Keratinocyte (primary cell): ENCODE measurements around the gene UFM1. TPM values are rescaled to one million over a fixed set of nuclear protein-coding genes. Genes with fewer than 3 reads are reported as not detected.
A peak's percentile ranks its signal among the peaks of the same experiment; 100 is the strongest.

Experiments
- DNase-seq: peaks from one replicate; pipeline ENCODE4 v3.0.0-alpha.2; 2011; ENCODE audit warnings: low read depth, missing footprints, low spot score
- FAIRE-seq: peaks from 2 replicates; lab custom pipeline; 2011; peaks lifted over from hg19 to GRCh38; lab: Jason Lieb, UNC
- H2AFZ ChIP-seq: 2 replicates; pipeline ENCODE4 v1.6.0; 2012; ENCODE audit warnings: low read length, control low read depth, inconsistent platforms; ENCODE audit not compliant: control insufficient read depth
- H3K27ac ChIP-seq: 2 replicates; pipeline ENCODE4 v1.5.1; 2011; ENCODE audit warnings: low read length; ENCODE audit not compliant: control insufficient read depth, insufficient read depth
- H3K27me3 ChIP-seq: 3 replicates; pipeline ENCODE4 v1.6.0; 2011; ENCODE audit warnings: low read length; ENCODE audit not compliant: control insufficient read depth, insufficient read depth; ENCODE audit errors: extremely low read depth
- H3K36me3 ChIP-seq, 2 experiments: 2 replicates in 1 of 2; 3 replicates in 1 of 2; pipeline ENCODE4 v1.5.1; 2011; ENCODE audit warnings: low read length in 2 of 2, mild to moderate bottlenecking in 1 of 2; ENCODE audit not compliant: control insufficient read depth in 2 of 2, insufficient read depth in 2 of 2; ENCODE audit errors: extremely low read depth in 1 of 2
- H3K4me1 ChIP-seq: 3 replicates; pipeline ENCODE4 v1.5.1; 2011; ENCODE audit warnings: low read length; ENCODE audit not compliant: control insufficient read depth, insufficient read depth; ENCODE audit errors: extremely low read depth
- H3K4me2 ChIP-seq: 3 replicates; pipeline ENCODE4 v1.6.0; 2011; ENCODE audit warnings: low read depth, low read length; ENCODE audit not compliant: control insufficient read depth, insufficient read depth; ENCODE audit errors: extremely low read depth
- H3K4me3 ChIP-seq, 3 experiments: fragments of 200-600 bp in 1 of 3; sonication (generic) in 1 of 3; 2 replicates in 2 of 3; 3 replicates in 1 of 3; pipeline ENCODE4 v1.5.1; 2011 to 2016; ENCODE audit warnings: low read length in 3 of 3, mild to moderate bottlenecking in 3 of 3, control low read depth in 2 of 3, inconsistent platforms in 1 of 3, low read depth in 1 of 3, mixed read lengths in 1 of 3, mixed run types in 1 of 3, moderate library complexity in 1 of 3; ENCODE audit not compliant: control insufficient read depth in 2 of 3, insufficient read depth in 2 of 3; ENCODE audit errors: extremely low read depth in 1 of 3
- H3K79me2 ChIP-seq: 2 replicates; pipeline ENCODE4 v1.6.0; 2012; ENCODE audit warnings: low read length; ENCODE audit not compliant: control insufficient read depth, insufficient read depth
- H3K9ac ChIP-seq: 3 replicates; pipeline ENCODE4 v1.6.0; 2011; ENCODE audit warnings: low read length; ENCODE audit not compliant: control insufficient read depth, insufficient read depth; ENCODE audit errors: extremely low read depth
- H3K9me1 ChIP-seq: 3 replicates; pipeline ENCODE4 v1.6.0; 2011; ENCODE audit warnings: low read length; ENCODE audit not compliant: control insufficient read depth, insufficient read depth; ENCODE audit errors: extremely low read depth
- H3K9me3 ChIP-seq: 2 replicates; pipeline ENCODE4 v1.5.1; 2012; ENCODE audit warnings: low read depth, low read length; ENCODE audit not compliant: control insufficient read depth
- H4K20me1 ChIP-seq: 3 replicates; pipeline ENCODE4 v1.6.0; 2011; ENCODE audit warnings: low read length; ENCODE audit not compliant: control insufficient read depth, insufficient read depth; ENCODE audit errors: extremely low read depth
- CTCF ChIP-seq, 3 experiments: IDR thresholded peaks in 1 of 3; conservative IDR thresholded peaks in 1 of 3; optimal IDR thresholded peaks in 1 of 3; 2 replicates in 2 of 3; 3 replicates in 1 of 3; pipeline versions ENCODE3 to v1.5.1; 2011; ENCODE audit warnings: low read length in 3 of 3, mild to moderate bottlenecking in 3 of 3, moderate library complexity in 2 of 3, control low read depth in 1 of 3, inconsistent platforms in 1 of 3; ENCODE audit not compliant: insufficient read depth in 2 of 3; ENCODE audit errors: extremely low read depth in 1 of 3
- EZH2 ChIP-seq: IDR thresholded peaks from one replicate; pipeline ENCODE4 v1.6.1; 2012; ENCODE audit warnings: inconsistent platforms, mild to moderate bottlenecking, low read length, moderate library complexity
- dilution Hi-C: fragments of 300-500 bp; cut with MboI; formaldehyde crosslinking; loops from one replicate; pipeline ENCODE4 v1.7.0; 2020; ENCODE audit warnings: low sequenced_read_pairs; ENCODE audit not compliant: extremely low pct_ligation_motif_present
- polyA plus RNA-seq, 5 experiments: library from polyadenylated mRNA; depleted of rRNA in 3 of 5; stranded (reverse) in 3 of 5; stranded (forward) in 1 of 5; unstranded in 1 of 5; fragments of >200 nt; gene quantifications; 1 replicate in 1 of 5; 2 replicates in 3 of 5; 3 replicates in 1 of 5; pipeline versions ENCODE4 v1.2.1 to v1.2.3, GENCODE V29; 2011 to 2012; ENCODE audit warnings: missing spikeins in 2 of 5, low read depth in 1 of 5, low replicate concordance in 1 of 5

UFM1 gene
- polyA plus RNA-seq, 1 donor (not counting 4 experiments of a cell fraction or from before 2014, with no cell fraction given): 67.1 TPM

GRCh38 chr13:38398711-38399493 lies 49.3 kb downstream of the UFM1 start:
- Histone ChIP-seq H3K27me3 (no peaks in the 10 kb centered on the region), H3K9me1 (no peaks in the 10 kb centered on the region), H3K4me1 (peaks cover 14% of the 10 kb centered on the region), H3K4me2 (no peak overlapping the region), H3K4me3 (no peak overlapping the region), H3K9me3 (no peaks in the 10 kb centered on the region), H3K27ac (no peak overlapping the region), H3K9ac (no peak overlapping the region), H4K20me1 (no peaks in the 10 kb centered on the region), H3K36me3 (no peaks in the 10 kb centered on the region), H2AFZ (no peak overlapping the region), H3K79me2 (no peaks in the 10 kb centered on the region)
- DNase-seq (no peak), FAIRE-seq (peak; percentile 75)
- TF ChIP-seq EZH2 (no peak), CTCF (optimal IDR thresholded peaks at IDR 0.05 in 1 of 3, IDR thresholded peaks at IDR 0.05 in 1 of 3, conservative IDR thresholded peaks at IDR 0.05 in 1 of 3; ENCODE audit: extremely low read depth in 1 of 3, insufficient read depth in 2 of 3, low read length in 3 of 3) (no peak)
- dilution Hi-C loops: no loop called here

GRCh38 chr13:38399535-38399934 lies 49.9 kb downstream of the UFM1 start:
- H4K20me1 ChIP-seq: no peaks in the 10 kb centered on the region
- peaks cover 12% of the 10 kb centered on the region for H3K4me1 ChIP-seq
- H3K27me3 ChIP-seq: no peaks in the 10 kb centered on the region
- no peak overlapping the region for H3K27ac ChIP-seq
- H3K4me3 ChIP-seq: no peak overlapping the region
- H2AFZ ChIP-seq: no peak overlapping the region
- DNase-seq: no peak
- dilution Hi-C loops: no loop called here
- no peaks in the 10 kb centered on the region for H3K9me3 ChIP-seq
- H3K4me2 ChIP-seq: no peak overlapping the region
- no peaks in the 10 kb centered on the region for H3K79me2 ChIP-seq
- TF ChIP-seq CTCF (optimal IDR thresholded peaks at IDR 0.05 in 1 of 3, IDR thresholded peaks at IDR 0.05 in 1 of 3, conservative IDR thresholded peaks at IDR 0.05 in 1 of 3; ENCODE audit: extremely low read depth in 1 of 3, insufficient read depth in 2 of 3, low read length in 3 of 3) (no peak), EZH2 (no peak)
- no peak for FAIRE-seq
- H3K9ac ChIP-seq: no peak overlapping the region
- no peaks in the 10 kb centered on the region for H3K9me1 ChIP-seq
- H3K36me3 ChIP-seq: no peaks in the 10 kb centered on the region
